A673 (cell line): ENCODE data around the gene UTP11. TPM values are rescaled to one million over a fixed set of nuclear protein-coding genes. Genes with fewer than 3 reads are reported as not detected.

Experiments
- BruUV-seq: library from RNA; stranded (reverse); fragments of 400-500 nt; replicated peaks from 2 replicates; lab custom pipeline; 2021; lab: Mats Ljungman, UMichigan
- CTCF ChIA-PET: fragments of 300-600 bp; sonication (Branson Sonifier 250); formaldehyde crosslinking; loops from one replicate; lab custom pipeline; 2022; ENCODE audit warnings: antibody characterized with exemption; lab: Charles Lee
- POLR2A ChIA-PET: fragments of 300-600 bp; sonication (Branson Sonifier 250); formaldehyde crosslinking; loops from one replicate; lab custom pipeline; 2022; ENCODE audit warnings: antibody characterized with exemption; ENCODE audit not compliant: low non-redundant PET; lab: Charles Lee
- DNase-seq: peaks from one replicate; pipeline ENCODE4 v3.0.0-alpha.2; 2015; ENCODE audit warnings: low spot score
- H3K27ac ChIP-seq: fragments of 200-600 bp; sonication (generic); 2 replicates; pipeline ENCODE4 v1.5.1; 2016; ENCODE audit warnings: mixed run types, low read depth, mild to moderate bottlenecking, mixed read lengths, antibody characterized with exemption, low read length; ENCODE audit not compliant: poor library complexity, severe bottlenecking
- H3K27me3 ChIP-seq: fragments of 200-600 bp; sonication (generic); replicated peaks from 2 replicates; pipeline ENCODE4 v1.6.1; 2017; ENCODE audit warnings: mixed run types, low read depth, mild to moderate bottlenecking, mixed read lengths, antibody characterized with exemption, low read length; ENCODE audit not compliant: insufficient read depth, poor library complexity
- H3K36me3 ChIP-seq: fragments of 200-600 bp; sonication (generic); 2 replicates; pipeline ENCODE4 v1.6.1; 2016; ENCODE audit warnings: mixed run types, mild to moderate bottlenecking, mixed read lengths, antibody characterized with exemption, low read length; ENCODE audit not compliant: insufficient read depth, poor library complexity, severe bottlenecking
- H3K4me1 ChIP-seq: fragments of 200-600 bp; sonication (generic); 2 replicates; pipeline ENCODE4 v1.6.1; 2017; ENCODE audit warnings: mixed run types, mild to moderate bottlenecking, mixed read lengths, antibody characterized with exemption, low read length; ENCODE audit not compliant: insufficient read depth, poor library complexity, severe bottlenecking
- H3K4me3 ChIP-seq: fragments of 200-600 bp; sonication (generic); 2 replicates; pipeline ENCODE4 v1.5.1; 2016; ENCODE audit warnings: low read depth, mixed run types, mild to moderate bottlenecking, mixed read lengths, low read length; ENCODE audit not compliant: poor library complexity, severe bottlenecking
- H3K9me3 ChIP-seq: fragments of 200-600 bp; sonication (generic); 2 replicates; pipeline ENCODE4 v1.6.1; 2016; ENCODE audit warnings: mixed run types, low read depth, mild to moderate bottlenecking, mixed read lengths, antibody characterized with exemption, low read length; ENCODE audit not compliant: poor library complexity, severe bottlenecking
- CTCF ChIP-seq: fragments of 300-800, 200-600 bp; sonication (generic); conservative IDR thresholded peaks from 2 replicates; pipeline ENCODE4 v1.5.1; 2017; ENCODE audit warnings: low read depth, mild to moderate bottlenecking, antibody characterized with exemption, low read length, moderate library complexity, mixed read lengths
- EZH2 ChIP-seq: fragments of 200-600 bp; sonication (generic); IDR thresholded peaks from 2 replicates; pipeline ENCODE4 v1.6.1; 2017; ENCODE audit warnings: borderline replicate concordance, low read depth, mild to moderate bottlenecking, mixed read lengths, antibody characterized with exemption, low read length; ENCODE audit not compliant: poor library complexity, severe bottlenecking
- intact Hi-C: fragments of 100-400 bp; cut with micrococcal nuclease; formaldehyde crosslinking; loops from one replicate; pipeline ENCODE4 v1.10.0; 2022; ENCODE audit not compliant: unreplicated experiment
- total RNA-seq: library from RNA; stranded (reverse); gene quantifications from 2 replicates; pipeline ENCODE4 v1.2.3, GENCODE V29; 2021

The UTP11 gene
- total RNA-seq, 1 experiment from 2014 or later = 113 TPM

- TF ChIP-seq EZH2 (no peak), CTCF (no peak)
- Histone ChIP-seq H3K9me3 (no peaks in the 10 kb centered on the region), H3K27me3 (no peaks in the 10 kb centered on the region), H3K36me3 (peaks cover 4% of the 10 kb centered on the region), H3K4me3 (no peak overlapping the region), H3K27ac (no peak overlapping the region), H3K4me1 (peaks cover 41% of the 10 kb centered on the region)
- DNase-seq = no peak
- intact Hi-C loops = no loop called here
- ChIA-PET POLR2A (no interaction called here), CTCF (no interaction called here)
- BruUV-seq = no TSS peak
Measured at GRCh38 chr1:38034871-38035270, 22.3 kb downstream of the UTP11 start.

- intact Hi-C loops = no loop called here
- CTCF ChIA-PET = interaction anchor here (0.5 kb wide), 2 partner anchors 245 to 798 kb away, joined by 3 to 8 read pairs; no protein-coding TSS in a partner anchor
- Histone ChIP-seq H3K36me3 (peaks cover 17% of the 10 kb centered on the region), H3K9me3 (no peaks in the 10 kb centered on the region), H3K27me3 (no peaks in the 10 kb centered on the region), H3K4me3 (no peak overlapping the region), H3K4me1 (peaks cover 50% of the 10 kb centered on the region), H3K27ac (no peak overlapping the region)
- no TSS peak for BruUV-seq
- TF ChIP-seq EZH2 = no peak
- peak; percentile 24; the same call in 1 of the 2 replicates for TF ChIP-seq CTCF
- no peak for DNase-seq
- POLR2A ChIA-PET = interaction anchor here (0.5 kb wide), 1 partner anchor 875 kb away, joined by 3 read pairs; no protein-coding TSS in a partner anchor
Measured at GRCh38 chr1:38037221-38037939, 24.8 kb downstream of the UTP11 start.

DNA sequence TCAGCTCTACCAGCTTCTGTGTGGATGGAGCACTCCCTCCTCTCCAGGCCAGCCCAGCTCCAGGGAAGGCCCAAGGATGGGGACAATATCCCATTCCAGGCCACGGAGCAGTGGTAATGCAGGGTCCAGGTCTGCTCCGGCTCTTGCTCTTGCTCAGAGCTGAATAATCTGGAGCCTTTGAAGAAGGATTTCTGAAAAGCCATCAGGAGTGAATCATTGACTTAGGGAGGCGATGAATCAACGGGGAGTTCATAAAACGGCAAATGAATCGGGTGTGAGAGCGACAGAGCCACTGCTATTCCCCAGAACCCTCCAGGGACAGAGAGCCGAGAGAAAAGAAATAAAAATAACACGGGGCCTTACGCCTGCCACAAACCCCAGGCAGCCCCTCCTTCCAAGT, 26.3 kb downstream of the UTP11 start:
- no TSS peak for BruUV-seq
- peak; percentile 85 for DNase-seq
- CTCF ChIA-PET = interaction anchor here (0.6 kb wide), 1 partner anchor 30 kb away, joined by 3 read pairs; no protein-coding TSS in a partner anchor

More for the DNA sequence above, 26.3 kb downstream of the UTP11 start:
- no peak for TF ChIP-seq EZH2
- Histone ChIP-seq H3K4me3 (peak overlapping the region; percentile 13), H3K27me3 (no peaks in the 10 kb centered on the region), H3K4me1 (peaks cover 50% of the 10 kb centered on the region), H3K9me3 (no peaks in the 10 kb centered on the region), H3K27ac (peak overlapping the region; percentile 93), H3K36me3 (peaks cover 32% of the 10 kb centered on the region)
- POLR2A ChIA-PET = interaction anchor here (0.5 to 0.7 kb wide), 2 partner anchors 16 to 20 kb away, joined by 3 read pairs; no protein-coding TSS in a partner anchor
- intact Hi-C loops = no loop called here
